K562 (cell line): ENCODE data around the gene SCRN1. TPM values are rescaled to one million over a fixed set of nuclear protein-coding genes. Genes with fewer than 3 reads are reported as not detected.
A peak's percentile ranks its signal among the peaks of the same experiment; 100 is the strongest.

Experiments
- ATAC-seq: fragments of 200-7000 bp; cut with Tn5 transposase; 3 replicates; pipeline ENCODE4 v1.9.1; 2020; ENCODE audit warnings: moderate library complexity
- BruUV-seq: library from RNA; stranded (reverse); fragments of 400-500 nt; replicated peaks from 2 replicates; lab custom pipeline; 2021; lab: Mats Ljungman, UMichigan
- CTCF ChIA-PET: fragments of 300-600 bp; formaldehyde crosslinking; extraction: SDS; loops from one replicate; lab custom pipeline; 2021; ENCODE audit warnings: low intra/inter-chr PET ratio; lab: Yijun Ruan, JAX
- POLR2A ChIA-PET: fragments of 300-600, 350-650 bp; sonication (Branson Sonifier 250); formaldehyde crosslinking; extraction: SDS; loops from one replicate; lab custom pipeline; 2021; ENCODE audit warnings: antibody characterized with exemption, inconsistent platforms; lab: Yijun Ruan, JAX
- DNase-seq, 4 experiments: peaks; one replicate each; pipeline versions ENCODE4 v3.0.0 to v3.0.0-alpha.2; 2011 to 2018; ENCODE audit warnings: low spot score in 3 of 4, mixed read lengths in 3 of 4; ENCODE audit errors: extremely low read depth in 1 of 4
- FAIRE-seq: peaks from 2 replicates; lab custom pipeline; 2011; peaks lifted over from hg19 to GRCh38; lab: Jason Lieb, UNC
- H2AFZ ChIP-seq: 2 replicates; pipeline ENCODE4 v1.6.0; 2011; ENCODE audit warnings: low read depth, low read length, control low read depth, inconsistent platforms
- H3K27ac ChIP-seq: fragments of 200-600 bp; 3 replicates; pipeline ENCODE4 v1.8.0; 2011; ENCODE audit warnings: low read depth, mild to moderate bottlenecking, control low read depth, inconsistent platforms, low read length, moderate library complexity, mixed read lengths; ENCODE audit errors: extremely low read depth
- H3K27me3 ChIP-seq, 2 experiments: fragments of 300-600 bp in 1 of 2; 2 replicates in 1 of 2; 3 replicates in 1 of 2; pipeline versions ENCODE4 v1.6.0 to v1.8.0; 2011; ENCODE audit warnings: inconsistent platforms in 2 of 2, low read length in 2 of 2, mild to moderate bottlenecking in 1 of 2, mixed read lengths in 1 of 2, moderate library complexity in 1 of 2; ENCODE audit not compliant: control insufficient read depth in 2 of 2, insufficient read depth in 2 of 2
- H3K36me3 ChIP-seq: fragments of 300-600 bp; 3 replicates; pipeline ENCODE4 v1.8.0; 2011; ENCODE audit warnings: mild to moderate bottlenecking, low read length, inconsistent platforms; ENCODE audit not compliant: control insufficient read depth, insufficient read depth
- H3K4me1 ChIP-seq, 2 experiments: fragments of 200-600 bp in 1 of 2; replicated peaks in 1 of 2; 2 replicates in 1 of 2; 3 replicates in 1 of 2; pipeline versions ENCODE4 v1.5.1 to v1.8.0; 2011; ENCODE audit warnings: inconsistent platforms in 2 of 2, low read length in 2 of 2, mild to moderate bottlenecking in 1 of 2, mixed read lengths in 1 of 2, moderate library complexity in 1 of 2; ENCODE audit not compliant: control insufficient read depth in 2 of 2, insufficient read depth in 2 of 2
- H3K4me2 ChIP-seq: 2 replicates; pipeline ENCODE4 v1.6.1; 2011; ENCODE audit warnings: low read length, control low read depth, inconsistent platforms, mixed read lengths; ENCODE audit not compliant: insufficient read depth
- H3K4me3 ChIP-seq: fragments of 200-600 bp; sonication (generic), shearing (Covaris generic); 2 replicates; pipeline ENCODE4 v1.5.1; 2016; ENCODE audit warnings: control low read depth, inconsistent platforms
- H3K79me2 ChIP-seq: fragments of 200-600 bp; 3 replicates; pipeline ENCODE4 v1.8.0; 2011; ENCODE audit warnings: low read length, inconsistent platforms; ENCODE audit not compliant: control insufficient read depth, insufficient read depth
- H3K9ac ChIP-seq, 2 experiments: 2 replicates each; pipeline versions ENCODE4 v1.6.0 to v1.6.1; 2011; ENCODE audit warnings: low read depth in 2 of 2, low read length in 2 of 2, control low read depth in 1 of 2, inconsistent platforms in 1 of 2, mild to moderate bottlenecking in 1 of 2, mixed read lengths in 1 of 2; ENCODE audit not compliant: insufficient read depth in 1 of 2
- H3K9me1 ChIP-seq: one replicate; pipeline ENCODE4 v1.6.0; 2011; ENCODE audit warnings: inconsistent platforms, mild to moderate bottlenecking, low read length, moderate library complexity; ENCODE audit not compliant: control insufficient read depth, insufficient read depth
- H3K9me3 ChIP-seq: replicated peaks from 2 replicates; pipeline ENCODE4 v1.5.1; 2011; ENCODE audit warnings: low read depth, low read length, inconsistent platforms; ENCODE audit not compliant: control insufficient read depth, insufficient read depth
- H4K20me1 ChIP-seq: replicated peaks from 2 replicates; pipeline ENCODE4 v1.6.1; 2011; ENCODE audit warnings: low read length, inconsistent platforms, mixed read lengths; ENCODE audit not compliant: control insufficient read depth, insufficient read depth
- DEAF1 ChIP-seq: fragments of 450-650 bp; formaldehyde crosslinking; IDR thresholded peaks from 2 replicates; pipeline ENCODE4 v1.4.0; 2020; ENCODE audit warnings: mild to moderate bottlenecking, moderate library complexity
- ELF2 ChIP-seq: fragments of 250-450 bp; sonication (Bioruptor Pico); IDR thresholded peaks from 2 replicates; pipeline ENCODE4 v1.5.0; 2021; ENCODE audit warnings: mild to moderate bottlenecking
- ETV1 ChIP-seq: fragments of 450-650 bp; conservative IDR thresholded peaks from 2 replicates; pipeline ENCODE4 v1.6.1; 2016; ENCODE audit warnings: missing genetic modification characterization, control low read depth, low read depth, missing compliant biosample characterization
- GATAD2B ChIP-seq: fragments of 450-650 bp; IDR thresholded peaks from 2 replicates; pipeline ENCODE4 v1.6.1; 2017; ENCODE audit warnings: mild to moderate bottlenecking, borderline replicate concordance
- GTF2A2 ChIP-seq: IDR thresholded peaks from 2 replicates; pipeline ENCODE4 v1.6.1; 2016; ENCODE audit warnings: mild to moderate bottlenecking, missing genetic modification characterization, missing compliant biosample characterization
- KLF6 ChIP-seq: fragments of 250-450 bp; sonication (Bioruptor Pico); IDR thresholded peaks from 2 replicates; pipeline ENCODE4 v1.4.0; 2020; ENCODE audit warnings: mild to moderate bottlenecking, moderate library complexity, borderline replicate concordance
- MAX ChIP-seq: sonication (generic); formaldehyde crosslinking; IDR thresholded peaks from 2 replicates; pipeline ENCODE4 v1.9.0; 2022; ENCODE audit warnings: mild to moderate bottlenecking, missing genetic modification reagents
- MCM5 ChIP-seq: fragments of 450-650 bp; IDR thresholded peaks from 2 replicates; pipeline ENCODE4 v1.6.1; 2016; ENCODE audit warnings: low read depth
- MEF2D ChIP-seq: conservative IDR thresholded peaks from 2 replicates; pipeline ENCODE4 v1.6.1; 2016; ENCODE audit warnings: low read depth, missing genetic modification characterization, missing compliant biosample characterization
- MTA1 ChIP-seq: fragments of 450-650 bp; IDR thresholded peaks from 2 replicates; pipeline ENCODE4 v1.6.1; 2017; ENCODE audit warnings: borderline replicate concordance
- RFX1 ChIP-seq: fragments of 450-650 bp; IDR thresholded peaks from 2 replicates; pipeline ENCODE4 v1.6.1; 2016; ENCODE audit warnings: mild to moderate bottlenecking, moderate library complexity
- SNIP1 ChIP-seq: fragments of 450-650 bp; IDR thresholded peaks from 2 replicates; pipeline ENCODE4 v1.7.1; 2017; ENCODE audit warnings: low read depth, mild to moderate bottlenecking
- ZNF274 ChIP-seq: IDR thresholded peaks from 2 replicates; pipeline ENCODE4 v1.6.1; 2011; ENCODE audit warnings: low read depth, mild to moderate bottlenecking, low read length, moderate library complexity, borderline replicate concordance
- ZNF395 ChIP-seq: fragments of 200-800 bp; sonication (Bioruptor generic); IDR thresholded peaks from 2 replicates; pipeline ENCODE4 v1.6.1; 2017; ENCODE audit warnings: missing genetic modification characterization, missing compliant biosample characterization
- ZNF785 ChIP-seq: fragments of 250-450 bp; sonication (Bioruptor Pico); IDR thresholded peaks from 2 replicates; pipeline ENCODE4 v1.4.0; 2020; ENCODE audit warnings: mild to moderate bottlenecking
- WGBS: fragments of 100-300 bp; shearing (Covaris generic); methylation state at CpG from one replicate; pipeline ENCODE4 v1.1.6; 2016; ENCODE audit warnings: low coverage, mixed read lengths; ENCODE audit not compliant: insufficient coverage; ENCODE audit errors: missing lambda C conversion rate; 5-methylcytosine and 5-hydroxymethylcytosine counted together
- in situ Hi-C: fragments of 300-500 bp; cut with MboI; formaldehyde crosslinking; loops from 4 replicates; pipeline ENCODE4 v1.15.0; 2018; ENCODE audit warnings: inconsistent platforms, mixed read lengths
- intact Hi-C: fragments of 100-400 bp; cut with micrococcal nuclease; formaldehyde crosslinking; loops from 2 replicates; pipeline ENCODE4 v1.14.2; 2022
- polyA plus RNA-seq, 8 experiments: library from polyadenylated mRNA; depleted of rRNA in 4 of 8; stranded (reverse) in 5 of 8; unstranded in 3 of 8; fragments of >200 nt; fragmentation: Nextera tagmentation in 2 of 8; fragmentation: Illumina TruSeq in 1 of 8; extraction: Ambion mirVana in 2 of 8; extraction: Trizol in 1 of 8; gene quantifications; 2 replicates each; pipeline versions ENCODE4 v1.2.1 to v1.2.3, GENCODE V29; 2011 to 2014; ENCODE audit warnings: inconsistent platforms in 1 of 8, missing spikeins in 1 of 8
- total RNA-seq, 7 experiments: library from RNA; depleted of rRNA in 6 of 7; stranded (reverse); fragments of >200 nt in 6 of 7; fragmentation: Illumina TruSeq in 2 of 7; extraction: Trizol in 2 of 7; gene quantifications; 2 replicates each; pipeline versions ENCODE4 v1.2.1 to v1.2.3, GENCODE V29; 2011 to 2021; ENCODE audit warnings: low replicate concordance in 1 of 7

The SCRN1 gene
- total and polyA plus RNA-seq, 9 of the 15 experiments (the other 6 are each of a cell fraction or from before 2014, with no cell fraction given): 0.13 to 1.4 (median 0.20) TPM

- CTCF ChIA-PET: interaction anchor here (0.8 kb wide), 1 partner anchor 9 kb away, joined by 3 read pairs; no protein-coding TSS in a partner anchor
- BruUV-seq: no TSS peak
- H3K9me3 ChIP-seq: no peaks in the 10 kb centered on the region
- H3K27ac ChIP-seq: no peak overlapping the region
- in situ Hi-C loops (no loop called here), intact Hi-C loops (no loop called here)
- H3K79me2 ChIP-seq: no peaks in the 10 kb centered on the region
- no peak for ATAC-seq
- no peaks in the 10 kb centered on the region for H4K20me1 ChIP-seq
- TF ChIP-seq RFX1 (peak; percentile 40), MAX (CRISPR knock-in tag) (no peak)
- H3K9me1 ChIP-seq: no peaks in the 10 kb centered on the region
- no peak for DNase-seq
- H3K4me1 ChIP-seq: no peaks in the 10 kb centered on the region
- no peaks in the 10 kb centered on the region for H3K27me3 ChIP-seq
- WGBS: 20% methylated on average over 1 of the region's 1 CpG
- no peak overlapping the region for H3K4me2 ChIP-seq
- no peak overlapping the region for H3K4me3 ChIP-seq
- H3K36me3 ChIP-seq: no peaks in the 10 kb centered on the region
- no peak for FAIRE-seq
- H3K9ac ChIP-seq: no peak overlapping the region
- H2AFZ ChIP-seq: no peak overlapping the region
- POLR2A ChIA-PET: no interaction called here
Observed at GRCh38 chr7:29882481-29882880, 107.1 kb downstream of the SCRN1 start.

- Histone ChIP-seq H3K9ac (no peak overlapping the region), H3K4me3 (no peak overlapping the region), H3K27ac (no peak overlapping the region), H3K4me2 (no peak overlapping the region), H2AFZ (no peak overlapping the region), H3K9me3 (no peaks in the 10 kb centered on the region), H3K9me1 (no peaks in the 10 kb centered on the region), H3K36me3 (no peaks in the 10 kb centered on the region), H3K79me2 (no peaks in the 10 kb centered on the region), H4K20me1 (no peaks in the 10 kb centered on the region), H3K4me1 (no peaks in the 10 kb centered on the region), H3K27me3 (no peaks in the 10 kb centered on the region)
- FAIRE-seq: no peak
- WGBS: 26% methylated on average over 7 of the region's 7 CpGs
- in situ Hi-C loops (no loop called here), intact Hi-C loops (no loop called here)
- CTCF ChIA-PET: no interaction called here
- POLR2A ChIA-PET: interaction anchor here (0.7 kb wide), 1 partner anchor 41 kb away, joined by 3 read pairs; no protein-coding TSS in a partner anchor
- no peak for ATAC-seq
- BruUV-seq: no TSS peak
- no peak for DNase-seq
- no peak for TF ChIP-seq ZNF274
- TF ChIP-seq ZNF785 (CRISPR knock-in tag): no peak
- no peak for TF ChIP-seq DEAF1 (CRISPR knock-in tag)
- TF ChIP-seq ELF2: no peak
- no peak for TF ChIP-seq GATAD2B
- TF ChIP-seq KLF6 (CRISPR knock-in tag): no peak
- no peak for TF ChIP-seq MTA1
- TF ChIP-seq SNIP1: no peak
- TF ChIP-seq MCM5: no peak
- no peak for TF ChIP-seq ZNF395
- TF ChIP-seq MEF2D (tag): no peak
- TF ChIP-seq GTF2A2 (tag): no peak
- no peak for TF ChIP-seq ETV1 (tag)
Observed at GRCh38 chr7:29881724-29882123, 107.9 kb downstream of the SCRN1 start.
